ENCODE measurements around the gene ASH1L.
"Not testable (repeated sequence)": the region's sequence is repeated elsewhere in the genome, so short reads cannot be mapped to it uniquely, and the experiment has no call there.

DNA sequence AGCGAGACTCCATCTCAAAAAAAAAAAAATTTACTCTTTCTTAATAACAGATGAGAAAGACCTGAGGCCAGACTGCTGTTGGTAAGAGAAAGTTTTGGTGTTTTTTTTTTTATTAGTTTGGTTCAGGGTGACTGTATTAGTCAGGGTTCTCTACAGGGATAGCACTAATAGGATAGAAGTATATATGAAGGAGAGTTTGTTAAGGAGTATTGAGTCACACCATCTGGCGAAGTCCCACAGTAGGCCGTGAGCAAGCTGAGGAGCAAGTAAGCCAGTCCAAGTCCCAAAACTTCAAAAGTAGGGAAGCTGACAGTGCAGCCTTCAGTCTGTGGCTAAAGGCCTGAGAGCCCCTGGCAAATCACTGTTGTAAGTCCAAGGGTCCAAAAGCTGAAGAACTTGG is 26.7 kb upstream of the ASH1L start:
- TF ChIP-seq, protein P1, sequence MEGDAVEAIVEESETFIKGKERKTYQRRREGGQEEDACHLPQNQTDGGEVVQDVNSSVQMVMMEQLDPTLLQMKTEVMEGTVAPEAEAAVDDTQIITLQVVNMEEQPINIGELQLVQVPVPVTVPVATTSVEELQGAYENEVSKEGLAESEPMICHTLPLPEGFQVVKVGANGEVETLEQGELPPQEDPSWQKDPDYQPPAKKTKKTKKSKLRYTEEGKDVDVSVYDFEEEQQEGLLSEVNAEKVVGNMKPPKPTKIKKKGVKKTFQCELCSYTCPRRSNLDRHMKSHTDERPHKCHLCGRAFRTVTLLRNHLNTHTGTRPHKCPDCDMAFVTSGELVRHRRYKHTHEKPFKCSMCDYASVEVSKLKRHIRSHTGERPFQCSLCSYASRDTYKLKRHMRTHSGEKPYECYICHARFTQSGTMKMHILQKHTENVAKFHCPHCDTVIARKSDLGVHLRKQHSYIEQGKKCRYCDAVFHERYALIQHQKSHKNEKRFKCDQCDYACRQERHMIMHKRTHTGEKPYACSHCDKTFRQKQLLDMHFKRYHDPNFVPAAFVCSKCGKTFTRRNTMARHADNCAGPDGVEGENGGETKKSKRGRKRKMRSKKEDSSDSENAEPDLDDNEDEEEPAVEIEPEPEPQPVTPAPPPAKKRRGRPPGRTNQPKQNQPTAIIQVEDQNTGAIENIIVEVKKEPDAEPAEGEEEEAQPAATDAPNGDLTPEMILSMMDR (IDR thresholded peaks at IDR 0.05) = not testable (repeated sequence)
- TF ChIP-seq POLR2A (IDR thresholded peaks at IDR 0.05) = not testable (repeated sequence)

Measured in body of pancreas (tissue), 4 donors.